Middle frontal gyrus (tissue), 1 donor: ENCODE measurements around the gene CCL3.
"Not testable (repeated sequence)": the region's sequence is repeated elsewhere in the genome, so short reads cannot be mapped to it uniquely, and the experiment has no call there.

Experiments used
- DNase-seq: peaks from one replicate; pipeline ENCODE4 v3.0.0-alpha.2; 2015; ENCODE audit warnings: low spot score; ENCODE audit errors: extremely low spot score

CCL3 gene

DNA sequence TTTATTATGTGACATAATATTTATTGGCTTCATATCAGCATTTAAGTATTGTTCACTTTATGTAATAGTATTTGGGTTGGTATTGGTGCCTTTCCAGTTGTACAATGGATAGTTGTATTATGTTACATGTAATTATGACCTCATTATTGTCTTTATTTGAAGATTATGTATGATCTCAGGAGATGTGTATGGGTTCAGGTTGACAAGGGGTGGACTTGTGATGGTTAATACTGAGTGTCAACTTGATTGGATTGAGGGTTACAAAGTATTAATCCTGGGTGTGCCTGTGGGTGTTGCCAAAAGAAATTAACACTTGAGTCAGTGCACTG, 25.7 kb upstream of the CCL3 start:
- not testable (repeated sequence) for DNase-seq

DNA sequence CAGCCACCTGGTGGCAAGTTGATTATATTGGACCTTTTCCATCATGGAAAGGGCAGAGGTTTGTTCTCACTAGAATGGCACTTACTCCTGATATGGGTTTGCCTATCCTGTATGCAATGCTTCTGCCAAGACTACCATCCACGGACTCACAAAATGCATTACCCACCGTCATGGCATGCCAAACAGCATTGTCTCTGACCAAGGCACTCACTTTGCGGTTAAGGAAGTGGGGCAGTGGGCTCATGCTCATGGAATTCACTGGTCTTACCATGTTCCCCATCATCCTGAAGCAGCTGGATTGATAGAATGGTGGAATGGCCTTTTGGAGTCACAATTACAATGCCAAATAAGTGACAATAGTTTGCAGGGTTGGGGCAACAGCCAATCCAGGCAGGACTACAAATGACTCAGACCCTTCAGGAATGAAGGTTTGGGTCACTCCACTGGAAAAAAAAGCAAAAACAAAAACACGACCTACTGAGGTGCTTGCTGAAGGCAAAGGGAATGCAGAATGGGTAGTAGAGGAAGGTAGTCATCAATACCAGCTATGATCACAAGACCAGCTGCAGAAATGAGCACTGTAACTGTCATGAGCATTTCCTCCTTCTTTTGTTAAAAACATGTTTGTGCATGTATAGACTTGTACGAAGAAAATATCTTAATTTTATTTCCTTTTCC, 25.2 kb upstream of the CCL3 start:
- DNase-seq = not testable (repeated sequence)

DNA sequence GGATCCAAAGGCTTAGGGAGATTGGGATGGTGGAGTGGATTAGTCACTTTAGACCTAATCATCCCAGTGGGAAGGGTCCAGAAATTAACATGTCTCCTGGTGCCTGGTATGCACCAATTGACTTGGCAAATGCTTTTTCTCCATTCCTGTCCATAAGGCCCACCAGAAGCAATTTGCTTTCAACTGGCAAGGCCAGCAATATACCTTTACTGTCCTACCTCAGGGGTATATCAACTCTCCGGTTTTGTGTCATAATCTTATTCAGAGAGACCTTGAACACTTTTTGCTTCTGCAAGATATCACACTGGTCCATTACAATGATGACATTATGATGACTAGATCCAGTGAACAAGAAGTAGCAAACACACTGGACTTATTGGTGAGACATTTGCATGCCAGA, 23.2 kb upstream of the CCL3 start:
- not testable (repeated sequence) for DNase-seq

DNA sequence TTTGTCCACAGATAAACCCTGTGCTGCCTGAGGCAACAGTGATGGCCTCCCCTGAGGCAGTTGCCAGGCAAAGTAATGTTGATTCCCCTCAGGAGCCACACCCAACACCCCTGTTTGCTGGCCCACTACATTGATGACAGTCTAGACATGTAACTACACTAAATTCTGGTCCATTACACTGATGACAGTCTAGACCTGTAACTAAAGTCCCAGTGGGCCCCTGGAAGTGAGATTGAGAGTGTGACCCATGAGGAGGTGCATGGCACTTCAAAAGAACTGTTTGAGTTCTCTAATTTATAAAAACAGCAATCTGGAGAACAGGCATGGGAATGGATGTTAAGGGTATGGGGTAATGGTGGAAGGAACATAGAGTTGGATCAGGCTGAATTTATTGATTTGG, 22.6 kb upstream of the CCL3 start:
- DNase-seq = no peak

GRCh38 chr17:36111068-36111490, 21.1 kb upstream of the CCL3 start:
- DNase-seq = no peak

DNA sequence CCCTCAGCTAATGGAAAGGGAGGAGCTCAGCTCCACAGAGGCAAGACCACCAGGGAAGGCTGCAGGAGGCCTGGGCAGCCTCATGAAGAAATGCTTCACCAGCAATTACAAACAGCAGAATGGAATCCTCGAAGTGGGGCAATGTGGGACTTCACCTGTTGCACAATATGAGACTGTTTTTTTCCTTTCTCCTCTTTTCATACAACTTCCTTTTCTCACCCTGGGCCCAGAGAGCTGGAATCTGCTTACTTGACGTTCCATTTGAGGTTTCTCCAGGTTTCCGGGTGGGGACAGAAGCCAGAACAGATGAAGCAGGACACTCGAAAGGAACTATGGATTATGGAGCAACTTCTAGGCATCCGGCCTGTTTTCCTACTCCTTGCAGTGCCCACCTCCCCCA, 18.3 kb upstream of the CCL3 start:
- DNase-seq = not testable (repeated sequence)

- no peak for DNase-seq
These were observed 17.7 kb upstream of the CCL3 start for GRCh38 chr17:36107660-36108059.

DNA sequence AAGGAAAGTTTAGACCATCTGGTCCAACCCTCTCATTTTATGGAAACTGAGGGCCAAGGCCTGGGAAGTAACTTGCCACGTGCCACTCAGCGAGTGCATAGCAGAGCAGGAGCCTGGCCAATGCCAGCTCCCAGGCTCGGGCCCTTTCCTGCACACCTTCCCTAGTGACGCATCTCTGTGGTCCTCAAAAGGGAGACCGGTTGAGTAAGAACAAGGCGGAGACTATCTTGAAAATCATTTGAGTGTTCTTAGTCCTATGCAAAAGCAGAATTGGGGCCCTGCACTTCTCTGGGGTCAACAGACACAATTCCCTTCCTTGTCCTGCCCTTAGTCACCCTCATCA, 16.5 kb upstream of the CCL3 start:
- DNase-seq = no peak

- no peak for DNase-seq
These were observed 16.0 kb upstream of the CCL3 start for GRCh38 chr17:36105781-36106492.

- no peak for DNase-seq
These were observed 14.8 kb upstream of the CCL3 start for GRCh38 chr17:36104701-36105181.

GRCh38 chr17:36104246-36104645, 14.3 kb upstream of the CCL3 start:
- not testable (repeated sequence) for DNase-seq

DNA sequence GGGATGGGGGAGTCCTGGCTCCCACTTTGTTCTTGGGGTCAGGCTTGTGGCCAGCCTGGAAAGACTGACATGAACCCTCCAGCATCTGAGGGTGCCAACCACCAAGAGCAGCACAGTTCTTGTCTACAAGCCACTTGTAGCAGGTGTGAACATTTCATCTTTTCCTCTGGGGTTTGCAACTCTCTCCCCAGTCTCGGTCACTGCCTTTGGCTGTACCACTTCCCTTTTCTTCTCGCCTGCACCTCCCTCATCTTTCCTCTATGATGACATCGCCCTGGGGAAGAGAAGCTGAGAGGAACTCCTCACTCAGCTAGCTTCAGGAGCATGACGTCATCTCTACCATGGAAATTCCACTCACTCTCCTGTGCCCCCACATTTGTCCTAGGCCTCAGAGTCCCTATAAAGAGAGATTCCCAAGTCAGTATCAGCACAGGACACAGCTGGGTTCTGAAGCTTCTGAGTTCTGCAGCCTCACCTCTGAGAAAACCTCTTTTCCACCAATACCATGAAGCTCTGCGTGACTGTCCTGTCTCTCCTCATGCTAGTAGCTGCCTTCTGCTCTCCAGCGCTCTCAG, 13.5 kb upstream of the CCL3 start, which contains the start of gene CCL4:
CCL4 (plus strand) TSS at position 427 of the 575 bp plus-strand sequence; CDS start at position 506, 79 bp downstream.
- not testable (repeated sequence) for DNase-seq

DNA sequence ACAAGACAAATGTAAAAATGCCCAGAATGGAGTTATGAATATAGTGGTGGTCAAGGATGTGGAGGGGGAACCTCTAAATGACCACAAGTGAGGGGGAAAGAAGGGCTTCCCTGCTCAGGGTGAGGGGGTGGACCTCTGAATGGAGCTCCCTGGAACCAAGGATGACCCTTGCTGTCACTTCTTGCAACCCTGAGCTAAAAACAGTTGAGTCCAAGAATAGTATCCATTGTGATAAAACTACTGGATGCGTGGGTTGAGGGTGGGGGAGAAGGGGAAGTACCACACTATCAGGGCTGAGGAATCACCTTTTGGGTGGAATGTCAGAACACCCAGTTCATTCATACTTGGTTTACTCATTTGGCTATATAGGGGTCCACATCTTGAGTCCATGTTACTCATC, 9.1 kb upstream of the CCL3 start:
- not testable (repeated sequence) for DNase-seq

DNA sequence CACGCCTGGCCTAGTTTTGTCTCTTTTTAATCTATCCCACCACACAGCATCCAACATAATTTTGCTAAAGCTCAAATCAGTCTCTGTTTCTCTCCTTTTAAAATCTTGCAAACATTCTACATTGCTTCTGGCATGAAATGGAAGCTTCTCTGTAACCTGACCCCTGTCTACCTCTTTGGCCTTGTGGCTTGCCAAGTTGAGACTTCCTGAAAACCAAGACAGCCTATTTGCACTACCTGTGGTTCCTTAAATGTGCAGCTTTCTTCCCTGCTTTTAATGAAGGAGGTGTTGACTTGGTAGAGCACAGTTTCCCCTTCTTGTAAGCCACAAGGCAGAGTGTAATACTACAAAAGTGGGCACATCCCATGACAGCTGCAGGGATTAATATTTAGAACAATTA, 6.0 kb upstream of the CCL3 start:
- no peak for DNase-seq

DNA sequence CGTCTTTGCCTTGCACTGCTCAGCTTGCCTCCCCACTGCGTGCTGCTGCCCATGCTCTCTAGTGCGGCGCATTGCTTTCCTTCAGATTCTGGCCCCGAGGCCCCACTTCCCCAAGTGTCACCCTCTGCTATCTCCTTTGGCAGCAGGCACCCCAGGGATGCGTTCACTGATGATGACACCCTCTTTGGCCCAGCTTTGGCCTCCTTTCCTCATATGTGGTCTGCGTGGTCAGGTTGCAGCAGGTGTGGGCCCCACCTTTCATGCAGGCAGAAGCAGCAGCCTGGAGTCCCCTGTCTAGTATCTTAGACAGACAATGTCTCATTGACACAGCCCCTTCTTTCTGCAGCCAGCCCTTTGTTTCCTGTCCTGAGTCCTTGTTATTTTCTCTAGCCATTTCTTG, 4.8 kb upstream of the CCL3 start:
- DNase-seq = no peak

GRCh38 chr17:36094232-36094631, 4.3 kb upstream of the CCL3 start:
- DNase-seq = no peak

DNA sequence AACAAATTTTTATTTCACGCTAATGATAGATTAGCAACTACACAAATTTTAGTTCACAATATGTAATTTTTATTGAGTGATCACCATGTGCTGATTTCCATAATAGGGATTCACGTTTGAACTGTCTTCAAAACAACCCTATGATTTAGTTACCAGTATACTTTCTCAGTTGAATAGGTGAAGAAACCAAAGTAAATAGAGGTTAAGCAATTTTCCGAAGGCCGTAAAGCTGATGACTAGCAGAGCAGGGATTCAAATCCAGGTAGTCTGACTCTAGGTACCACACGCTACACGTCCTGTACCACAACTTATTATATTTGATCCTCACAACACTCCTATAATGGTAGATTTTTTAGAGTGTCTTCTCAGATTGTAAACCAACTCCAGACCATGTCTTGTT, 2.8 kb upstream of the CCL3 start:
- not testable (repeated sequence) for DNase-seq

- DNase-seq = no peak
These were observed 2.3 kb upstream of the CCL3 start for GRCh38 chr17:36092230-36092629.

DNA sequence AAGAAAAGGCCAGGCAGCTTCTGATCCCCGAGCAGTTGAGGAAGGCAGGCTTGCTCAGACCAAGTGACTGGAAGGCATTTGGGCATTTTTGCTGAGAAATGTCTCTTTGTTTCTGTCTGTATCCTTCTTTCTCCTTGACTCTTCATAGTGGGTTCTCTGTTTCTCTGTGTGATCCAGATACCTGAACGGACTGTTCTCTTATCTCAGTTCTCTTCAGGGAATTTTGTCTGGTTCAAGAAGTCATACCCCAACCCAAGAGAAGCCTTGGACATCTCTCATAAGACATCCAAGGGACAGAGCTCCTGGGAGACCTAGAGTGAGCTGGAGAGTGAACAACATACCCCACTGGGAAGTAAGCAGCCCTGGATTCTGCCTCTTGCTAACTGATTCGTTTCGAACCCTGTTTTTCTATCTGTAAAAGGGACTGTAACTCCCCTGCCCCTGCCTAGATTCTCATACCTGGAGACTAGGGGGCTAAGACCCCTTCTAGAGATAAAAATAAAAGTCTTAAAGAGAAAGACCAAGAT, 541 bp downstream of the CCL3 start:
- no peak for DNase-seq

DNA sequence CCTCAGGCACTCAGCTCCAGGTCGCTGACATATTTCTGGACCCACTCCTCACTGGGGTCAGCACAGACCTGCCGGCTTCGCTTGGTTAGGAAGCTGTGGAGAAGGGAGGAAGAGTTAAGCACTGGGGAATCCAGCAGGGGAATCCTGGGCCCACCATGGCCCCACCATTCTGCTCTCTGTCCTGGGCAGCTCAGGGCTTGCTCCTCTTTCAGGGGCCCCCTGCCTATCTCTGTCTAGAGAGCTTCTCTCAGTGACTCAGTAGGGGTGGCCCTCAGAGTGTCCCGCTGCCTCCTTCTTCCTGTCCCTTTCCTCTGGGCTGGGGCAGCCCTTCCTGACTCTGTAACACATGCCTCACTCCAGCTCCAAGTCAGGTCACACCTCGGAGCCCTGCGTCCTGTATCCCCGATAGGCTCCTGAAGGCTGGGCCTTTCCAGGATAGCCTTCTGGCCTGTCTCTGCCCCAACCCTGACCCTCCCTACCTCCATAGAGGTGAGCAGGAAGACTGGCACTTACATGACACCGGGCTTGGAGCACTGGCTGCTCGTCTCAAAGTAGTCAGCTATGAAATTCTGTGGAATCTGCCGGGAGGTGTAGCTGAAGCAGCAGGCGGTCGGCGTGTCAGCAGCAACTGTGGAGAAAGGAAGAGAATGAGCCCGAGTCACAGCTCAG, 1.1 kb downstream of the CCL3 start:
- DNase-seq = no peak

GRCh38 chr17:36087897-36088572, 1.9 kb downstream of the CCL3 start:
- not testable (repeated sequence) for DNase-seq
